ENCODE measurements around the gene PTPN7. TPM values are rescaled to one million over a fixed set of nuclear protein-coding genes. Genes with fewer than 3 reads are reported as not detected.

The PTPN7 gene
- total and polyA plus RNA-seq, 2 donors (not counting 3 experiments of a cell fraction or from before 2014, with no cell fraction given) = 0.86 to 1.8 TPM

DNA sequence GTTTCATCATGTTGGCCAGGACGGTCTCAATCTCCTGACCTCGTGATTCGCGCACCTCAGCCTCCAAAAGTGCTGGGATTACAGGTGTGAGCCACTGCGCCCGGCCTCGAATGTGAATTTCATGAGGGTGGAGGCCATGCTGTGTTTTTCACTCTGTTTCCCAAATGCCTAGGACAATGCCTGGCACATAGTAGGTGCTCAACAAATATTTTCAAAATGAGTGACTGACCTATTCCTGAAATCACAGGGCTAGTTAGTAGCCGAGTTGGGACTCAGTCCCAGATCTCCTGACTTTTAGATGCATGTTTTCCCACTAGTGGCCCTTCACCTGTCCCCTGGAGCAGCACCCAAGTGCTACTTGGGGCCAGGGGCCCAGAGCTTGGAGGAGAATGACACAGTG is 44.1 kb downstream of the PTPN7 start:
- intact Hi-C loops (cut with micrococcal nuclease) = no loop called here
- no peak for TF ChIP-seq POLR2A (IDR thresholded peaks at IDR 0.05; ENCODE audit: low read depth, low read length)
- TF ChIP-seq EZH2 (IDR thresholded peaks at IDR 0.05; ENCODE audit: borderline replicate concordance, low read depth, low read length, severe bottlenecking) = no peak
- TF ChIP-seq, protein P1, sequence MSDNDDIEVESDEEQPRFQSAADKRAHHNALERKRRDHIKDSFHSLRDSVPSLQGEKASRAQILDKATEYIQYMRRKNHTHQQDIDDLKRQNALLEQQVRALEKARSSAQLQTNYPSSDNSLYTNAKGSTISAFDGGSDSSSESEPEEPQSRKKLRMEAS (IDR thresholded peaks at IDR 0.05; ENCODE audit: insufficient read depth, insufficient read length) = no peak
- no peak for TF ChIP-seq GATA2 (IDR thresholded peaks at IDR 0.05; ENCODE audit: insufficient read depth, insufficient read length, low read depth, low read length)
- no peak for TF ChIP-seq POLR2AphosphoS5 (IDR thresholded peaks at IDR 0.05; ENCODE audit: insufficient read depth, low read depth, low read length)
- no peak for TF ChIP-seq JUN (IDR thresholded peaks at IDR 0.05; ENCODE audit: borderline replicate concordance, insufficient read depth, insufficient read length, low read depth)
- TF ChIP-seq, protein P2, sequence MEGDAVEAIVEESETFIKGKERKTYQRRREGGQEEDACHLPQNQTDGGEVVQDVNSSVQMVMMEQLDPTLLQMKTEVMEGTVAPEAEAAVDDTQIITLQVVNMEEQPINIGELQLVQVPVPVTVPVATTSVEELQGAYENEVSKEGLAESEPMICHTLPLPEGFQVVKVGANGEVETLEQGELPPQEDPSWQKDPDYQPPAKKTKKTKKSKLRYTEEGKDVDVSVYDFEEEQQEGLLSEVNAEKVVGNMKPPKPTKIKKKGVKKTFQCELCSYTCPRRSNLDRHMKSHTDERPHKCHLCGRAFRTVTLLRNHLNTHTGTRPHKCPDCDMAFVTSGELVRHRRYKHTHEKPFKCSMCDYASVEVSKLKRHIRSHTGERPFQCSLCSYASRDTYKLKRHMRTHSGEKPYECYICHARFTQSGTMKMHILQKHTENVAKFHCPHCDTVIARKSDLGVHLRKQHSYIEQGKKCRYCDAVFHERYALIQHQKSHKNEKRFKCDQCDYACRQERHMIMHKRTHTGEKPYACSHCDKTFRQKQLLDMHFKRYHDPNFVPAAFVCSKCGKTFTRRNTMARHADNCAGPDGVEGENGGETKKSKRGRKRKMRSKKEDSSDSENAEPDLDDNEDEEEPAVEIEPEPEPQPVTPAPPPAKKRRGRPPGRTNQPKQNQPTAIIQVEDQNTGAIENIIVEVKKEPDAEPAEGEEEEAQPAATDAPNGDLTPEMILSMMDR (IDR thresholded peaks at IDR 0.05; ENCODE audit: extremely low read depth in 1 of 2, insufficient read depth in 1 of 2, low read depth in 1 of 2, low read length in 2 of 2) = no peak
- no peak for TF ChIP-seq FOS (IDR thresholded peaks at IDR 0.05; ENCODE audit: borderline replicate concordance, insufficient read depth, low read length)
- TF ChIP-seq MYC (IDR thresholded peaks at IDR 0.05; ENCODE audit: low read depth, low read length) = no peak

More for the DNA sequence above, 44.1 kb downstream of the PTPN7 start:
- H3K27me3 ChIP-seq (ENCODE audit: control insufficient read depth in 2 of 2, insufficient read depth in 2 of 2, low read length in 2 of 2) = peaks cover 0 to 3% of the 10 kb centered on the region in 2 experiments
- DNase-seq (ENCODE audit: low read depth, low spot score) (no peak), FAIRE-seq (no peak)
- H4K20me1 ChIP-seq (replicated peaks; ENCODE audit: control insufficient read depth, extremely low read depth, insufficient read depth, low read length) = no peaks in the 10 kb centered on the region
- POLR2A ChIA-PET = no interaction called here
- H3K36me3 ChIP-seq (ENCODE audit: control insufficient read depth in 2 of 2, extremely low read depth in 1 of 2, insufficient read depth in 2 of 2, low read length in 2 of 2) = no peaks in the 10 kb centered on the region
- H3K79me2 ChIP-seq (ENCODE audit: control insufficient read depth, insufficient read depth, low read length) = no peaks in the 10 kb centered on the region
- no peak overlapping the region for H3K27ac ChIP-seq (ENCODE audit: insufficient read depth, low read depth, low read length)
- no peak overlapping the region for H3K4me3 ChIP-seq (replicated peaks in 1 of 3; ENCODE audit: insufficient read depth in 1 of 3, low read depth in 1 of 3, low read length in 3 of 3)
- no peaks in the 10 kb centered on the region for H3K4me1 ChIP-seq (ENCODE audit: control insufficient read depth, extremely low read depth, insufficient read depth, low read length)
- BruUV-seq (replicated peaks) = no TSS peak
- no peak overlapping the region for H2AFZ ChIP-seq (ENCODE audit: low read depth, low read length)
- no peak overlapping the region for H3K9ac ChIP-seq (replicated peaks; ENCODE audit: extremely low read depth, insufficient read depth, low read length)
- H3K9me1 ChIP-seq (replicated peaks; ENCODE audit: control insufficient read depth, extremely low read depth, insufficient read depth, low read length) = no peaks in the 10 kb centered on the region
- H3K4me2 ChIP-seq (ENCODE audit: insufficient read depth, low read length) = no peak overlapping the region
- dilution Hi-C loops (cut with MboI; ENCODE audit: extremely low pct_ligation_motif_present, low sequenced_read_pairs) = no loop called here
- H3K9me3 ChIP-seq (replicated peaks; ENCODE audit: control insufficient read depth, insufficient read depth, low read length) = no peaks in the 10 kb centered on the region
- CTCF ChIA-PET = interaction anchor here (0.7 kb wide), 1 partner anchor 25 kb away, joined by 3 read pairs; no protein-coding TSS in a partner anchor

Data from endothelial cell of umbilical vein (primary cell).